ENCODE data around the gene ZBTB7B. TPM values are rescaled to one million over a fixed set of nuclear protein-coding genes. Genes with fewer than 3 reads are reported as not detected.
A peak's percentile ranks its signal among the peaks of the same experiment; 100 is the strongest.
"Not testable (repeated sequence)": the region's sequence is repeated elsewhere in the genome, so short reads cannot be mapped to it uniquely, and the experiment has no call there.

Gene ZBTB7B
- total RNA-seq, 1 donor: 15.5 TPM

DNA sequence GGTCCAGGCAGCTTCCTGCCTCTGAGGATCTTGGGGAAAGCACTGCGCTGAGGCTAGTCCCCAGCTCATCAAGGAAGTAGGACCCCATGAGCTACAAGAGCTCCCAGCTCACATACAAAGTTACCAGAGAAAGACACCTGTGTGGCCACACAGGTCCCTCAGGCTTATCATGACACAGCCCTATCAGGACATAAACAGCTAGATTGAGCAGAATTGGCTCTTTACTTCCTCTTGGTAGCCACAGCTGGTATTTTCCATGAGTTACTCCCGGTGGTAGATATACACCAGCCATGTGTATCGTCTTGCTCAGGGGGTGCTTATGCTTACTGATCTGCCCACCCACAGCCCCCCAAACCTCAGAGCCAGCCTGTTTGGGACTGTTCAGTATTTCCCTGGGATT is 8.0 kb upstream of the ZBTB7B start:
- no peak overlapping the region for H3K4me3 ChIP-seq (ENCODE audit: low read depth, low read length)
- TF ChIP-seq, protein P1, sequence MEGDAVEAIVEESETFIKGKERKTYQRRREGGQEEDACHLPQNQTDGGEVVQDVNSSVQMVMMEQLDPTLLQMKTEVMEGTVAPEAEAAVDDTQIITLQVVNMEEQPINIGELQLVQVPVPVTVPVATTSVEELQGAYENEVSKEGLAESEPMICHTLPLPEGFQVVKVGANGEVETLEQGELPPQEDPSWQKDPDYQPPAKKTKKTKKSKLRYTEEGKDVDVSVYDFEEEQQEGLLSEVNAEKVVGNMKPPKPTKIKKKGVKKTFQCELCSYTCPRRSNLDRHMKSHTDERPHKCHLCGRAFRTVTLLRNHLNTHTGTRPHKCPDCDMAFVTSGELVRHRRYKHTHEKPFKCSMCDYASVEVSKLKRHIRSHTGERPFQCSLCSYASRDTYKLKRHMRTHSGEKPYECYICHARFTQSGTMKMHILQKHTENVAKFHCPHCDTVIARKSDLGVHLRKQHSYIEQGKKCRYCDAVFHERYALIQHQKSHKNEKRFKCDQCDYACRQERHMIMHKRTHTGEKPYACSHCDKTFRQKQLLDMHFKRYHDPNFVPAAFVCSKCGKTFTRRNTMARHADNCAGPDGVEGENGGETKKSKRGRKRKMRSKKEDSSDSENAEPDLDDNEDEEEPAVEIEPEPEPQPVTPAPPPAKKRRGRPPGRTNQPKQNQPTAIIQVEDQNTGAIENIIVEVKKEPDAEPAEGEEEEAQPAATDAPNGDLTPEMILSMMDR (IDR thresholded peaks at IDR 0.05; ENCODE audit: insufficient read depth, low read depth, low read length): no peak

DNA sequence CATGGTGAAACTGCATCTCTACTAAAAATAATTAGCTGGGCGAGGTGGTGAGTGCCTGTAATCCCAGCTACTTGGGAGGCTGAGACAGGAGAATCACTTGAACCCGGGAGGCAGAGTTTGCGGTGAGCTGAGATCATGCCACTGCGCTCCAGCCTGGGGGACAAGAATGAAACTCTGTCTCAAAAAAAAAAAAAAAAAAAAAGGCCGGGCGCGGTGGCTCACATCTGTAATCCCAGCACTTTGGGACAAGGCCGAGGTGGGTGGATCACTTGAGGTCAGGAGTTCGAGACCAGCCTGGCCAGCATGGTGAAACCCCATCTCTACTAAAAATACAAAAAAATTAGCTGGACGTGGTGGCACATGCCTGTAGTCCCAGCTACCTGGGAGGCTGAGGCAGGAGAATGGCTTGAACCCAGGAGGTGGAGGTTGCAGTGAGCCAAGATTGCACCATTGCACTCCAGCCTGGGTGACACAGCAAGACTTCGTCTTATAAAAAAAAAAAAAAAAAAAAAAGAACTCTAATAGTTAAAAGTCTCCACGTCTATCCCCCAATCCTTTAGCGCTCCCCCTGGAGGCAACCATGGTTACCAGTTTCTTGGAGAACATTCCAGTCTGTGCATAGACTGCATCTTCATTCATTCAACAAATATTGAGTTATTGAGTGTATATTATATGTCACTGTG is 7.2 kb upstream of the ZBTB7B start:
- TF ChIP-seq, protein P1 (IDR thresholded peaks at IDR 0.05; ENCODE audit: insufficient read depth, low read depth, low read length): peak; percentile 47
- H3K4me3 ChIP-seq (ENCODE audit: low read depth, low read length): not testable (repeated sequence)
- peak; percentile 88 for DNase-seq (ENCODE audit: low read depth)

More for the DNA sequence above, 8.0 kb upstream of the ZBTB7B start:
- no peak for DNase-seq (ENCODE audit: low read depth)

DNA sequence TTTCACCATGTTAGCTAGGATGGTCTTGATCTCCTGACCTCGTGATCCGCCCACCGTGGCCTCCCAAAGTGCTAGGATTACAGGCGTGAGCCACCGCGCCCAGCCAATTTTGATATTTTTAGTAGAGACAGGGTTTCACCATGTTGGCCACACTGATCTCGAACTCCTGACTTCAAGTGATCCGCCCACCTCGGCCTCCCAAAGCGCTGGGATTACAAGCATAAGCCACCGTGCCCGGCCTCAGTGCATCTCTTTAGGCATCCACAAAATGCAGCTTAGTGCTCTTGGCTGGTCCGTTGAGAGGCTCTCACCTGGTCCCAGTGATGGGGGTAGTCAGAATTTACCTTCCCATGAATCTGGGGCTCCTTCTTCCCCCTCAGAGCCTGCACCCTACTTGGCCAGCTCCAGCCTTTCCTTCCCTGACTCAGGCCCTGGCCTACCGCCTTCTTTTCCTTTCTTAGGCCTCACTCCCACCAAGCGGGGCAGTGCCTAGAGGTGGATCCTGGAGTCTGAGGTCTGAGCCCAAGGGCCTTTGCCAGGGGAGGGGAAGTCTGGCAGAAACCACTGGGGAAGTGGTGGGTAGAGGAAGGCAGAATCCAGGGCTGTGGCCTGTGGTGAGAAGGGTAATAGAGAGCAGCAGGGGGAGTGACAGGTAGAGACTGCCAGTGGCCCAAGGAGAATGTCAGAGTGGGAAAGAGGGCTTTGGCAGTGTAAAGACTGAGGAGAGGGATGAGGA is 5.5 kb upstream of the ZBTB7B start:
- TF ChIP-seq, protein P1 (IDR thresholded peaks at IDR 0.05; ENCODE audit: insufficient read depth, low read depth, low read length): no peak
- H3K4me3 ChIP-seq (ENCODE audit: low read depth, low read length): no peak overlapping the region
- no peak for DNase-seq (ENCODE audit: low read depth)

- DNase-seq (ENCODE audit: low read depth): no peak
- no peak overlapping the region for H3K4me3 ChIP-seq (ENCODE audit: low read depth, low read length)
- TF ChIP-seq, protein P1 (IDR thresholded peaks at IDR 0.05; ENCODE audit: insufficient read depth, low read depth, low read length): no peak
These were observed 4.3 kb upstream of the ZBTB7B start for GRCh38 chr1:154998201-154998780.

GRCh38 chr1:154998818-154999570 is 3.6 kb upstream of the ZBTB7B start:
- TF ChIP-seq, protein P1 (IDR thresholded peaks at IDR 0.05; ENCODE audit: insufficient read depth, low read depth, low read length): peak; percentile 94
- peak; percentile 67 for DNase-seq (ENCODE audit: low read depth)

GRCh38 chr1:154999571-155000410 is 2.8 kb upstream of the ZBTB7B start:
- TF ChIP-seq, protein P1 (IDR thresholded peaks at IDR 0.05; ENCODE audit: insufficient read depth, low read depth, low read length): no peak
- peak; percentile 18 for DNase-seq (ENCODE audit: low read depth)
- peak overlapping the region; percentile 93 for H3K4me3 ChIP-seq (ENCODE audit: low read depth, low read length)

More at GRCh38 chr1:154998818-154999570, 3.6 kb upstream of the ZBTB7B start:
- H3K4me3 ChIP-seq (ENCODE audit: low read depth, low read length): peak overlapping the region; percentile 48

Data from fibroblast of villous mesenchyme (primary cell).